IMR-90 (cell line): Measurements from ENCODE around the gene SERPINE2. TPM values are rescaled to one million over a fixed set of nuclear protein-coding genes. Genes with fewer than 3 reads are reported as not detected.
A peak's percentile ranks its signal among the peaks of the same experiment; 100 is the strongest.

ENCODE experiments used
- ATAC-seq: fragments of 200-7000 bp; cut with Tn5 transposase; 2 replicates; pipeline ENCODE4 v1.9.1; 2020; ENCODE audit warnings: low read depth, mild to moderate bottlenecking, moderate library complexity
- BruUV-seq: library from RNA; stranded (reverse); fragments of 400-500 nt; replicated peaks from 2 replicates; lab custom pipeline; 2021; lab: Mats Ljungman, UMichigan
- CTCF ChIA-PET: fragments of 300-600 bp; formaldehyde crosslinking; extraction: SDS; loops from one replicate; lab custom pipeline; 2021; ENCODE audit warnings: antibody characterized with exemption; lab: Yijun Ruan, JAX
- POLR2A ChIA-PET: fragments of 300-600 bp; sonication (Branson Sonifier 250); formaldehyde crosslinking; loops from one replicate; lab custom pipeline; 2022; ENCODE audit warnings: antibody characterized with exemption; ENCODE audit not compliant: unreplicated experiment; lab: Charles Lee
- DNase-seq: peaks from one replicate; pipeline ENCODE4 v3.0.0; 2013
- H2AFZ ChIP-seq: replicated peaks from 2 replicates; pipeline ENCODE3; 2013; ENCODE audit warnings: low read length, mild to moderate bottlenecking; ENCODE audit not compliant: poor library complexity
- H2AK5ac ChIP-seq: 2 replicates; pipeline ENCODE4 v1.6.1; 2013; ENCODE audit warnings: low read depth, low read length, inconsistent platforms
- H2AK9ac ChIP-seq: replicated peaks from 2 replicates; pipeline ENCODE3; 2013; ENCODE audit warnings: mild to moderate bottlenecking, low read depth, low read length, moderate library complexity; ENCODE audit not compliant: poor library complexity
- H2BK120ac ChIP-seq: 2 replicates; pipeline ENCODE4 v1.6.1; 2013; ENCODE audit warnings: low read depth, low read length, inconsistent platforms
- H2BK15ac ChIP-seq: 3 replicates; pipeline ENCODE4 v1.6.1; 2013; ENCODE audit warnings: low read depth, low read length, inconsistent platforms
- H2BK20ac ChIP-seq: 2 replicates; pipeline ENCODE4 v1.6.1; 2013; ENCODE audit warnings: low read depth, mild to moderate bottlenecking, inconsistent platforms, low read length, moderate library complexity
- H2BK5ac ChIP-seq: 2 replicates; pipeline ENCODE4 v1.6.1; 2013; ENCODE audit warnings: mild to moderate bottlenecking, low read depth, low read length, inconsistent platforms; ENCODE audit not compliant: poor library complexity, severe bottlenecking
- H3K14ac ChIP-seq: replicated peaks from 2 replicates; pipeline ENCODE4 v1.6.1; 2013; ENCODE audit warnings: low read depth, low read length, inconsistent platforms
- H3K18ac ChIP-seq: 2 replicates; pipeline ENCODE4 v1.6.1; 2013; ENCODE audit warnings: low read depth, low read length, control low read depth
- H3K23ac ChIP-seq: 2 replicates; pipeline ENCODE4 v1.6.1; 2013; ENCODE audit warnings: low read depth, low read length, inconsistent platforms
- H3K27ac ChIP-seq: 2 replicates; pipeline ENCODE4 v1.5.1; 2013; ENCODE audit warnings: mild to moderate bottlenecking, control low read depth, low read length; ENCODE audit not compliant: insufficient read depth
- H3K27me3 ChIP-seq: 2 replicates; pipeline ENCODE4 v1.6.1; 2013; ENCODE audit warnings: low read length; ENCODE audit not compliant: control insufficient read depth, insufficient read depth
- H3K36me3 ChIP-seq: 2 replicates; pipeline ENCODE4 v1.6.1; 2013; ENCODE audit warnings: low read length, mixed read lengths; ENCODE audit not compliant: control insufficient read depth, insufficient read depth
- H3K4ac ChIP-seq: 2 replicates; pipeline ENCODE4 v1.6.1; 2013; ENCODE audit warnings: low read depth, low read length, inconsistent platforms
- H3K4me1 ChIP-seq: 2 replicates; pipeline ENCODE4 v1.6.1; 2013; ENCODE audit warnings: low read length, mixed read lengths; ENCODE audit not compliant: control insufficient read depth, insufficient read depth
- H3K4me2 ChIP-seq: 2 replicates; pipeline ENCODE4 v1.6.1; 2013; ENCODE audit warnings: low read depth, mild to moderate bottlenecking, control low read depth, low read length, moderate library complexity
- H3K4me3 ChIP-seq: 2 replicates; pipeline ENCODE4 v1.5.1; 2013; ENCODE audit warnings: low read depth, mild to moderate bottlenecking, control low read depth, low read length, moderate library complexity; ENCODE audit not compliant: insufficient read depth
- H3K56ac ChIP-seq: 2 replicates; pipeline ENCODE4 v1.6.1; 2013; ENCODE audit warnings: low read length, inconsistent platforms; ENCODE audit not compliant: insufficient read depth; ENCODE audit errors: extremely low read depth
- H3K79me1 ChIP-seq, 2 experiments: 2 replicates each; pipeline ENCODE4 v1.6.1; 2013; ENCODE audit warnings: low read length in 2 of 2, inconsistent platforms in 1 of 2, low read depth in 1 of 2
- H3K9ac ChIP-seq: 2 replicates; pipeline ENCODE4 v1.6.1; 2013; ENCODE audit warnings: low read depth, low read length, control low read depth
- H3K9me1 ChIP-seq: 2 replicates; pipeline ENCODE4 v1.6.1; 2013; ENCODE audit warnings: low read length, inconsistent platforms; ENCODE audit not compliant: insufficient read depth
- H3K9me3 ChIP-seq: 2 replicates; pipeline ENCODE4 v1.6.1; 2013; ENCODE audit warnings: low read length; ENCODE audit not compliant: control insufficient read depth, insufficient read depth
- H4K20me1 ChIP-seq: 2 replicates; pipeline ENCODE4 v1.6.1; 2013; ENCODE audit warnings: low read length, inconsistent platforms; ENCODE audit not compliant: insufficient read depth
- H4K5ac ChIP-seq: 2 replicates; pipeline ENCODE4 v1.6.1; 2013; ENCODE audit warnings: mild to moderate bottlenecking, low read depth, low read length, control low read depth
- H4K8ac ChIP-seq, 2 experiments: 2 replicates each; pipeline ENCODE4 v1.6.1; 2013; ENCODE audit warnings: low read depth in 2 of 2, low read length in 2 of 2, control low read depth in 1 of 2, inconsistent platforms in 1 of 2
- H4K91ac ChIP-seq: 2 replicates; pipeline ENCODE4 v1.6.1; 2013; ENCODE audit warnings: low read depth, low read length, inconsistent platforms; ENCODE audit not compliant: insufficient read depth
- WGBS, 2 experiments: methylation state at CpG; one replicate each; pipeline versions ENCODE4 v1.1.5 to v1.1.7; 2013; ENCODE audit warnings: missing lambda C conversion rate in 2 of 2; ENCODE audit not compliant: insufficient read length in 1 of 2; ENCODE audit errors: extremely low coverage in 2 of 2; 5-methylcytosine and 5-hydroxymethylcytosine counted together
- dilution Hi-C: fragments of 300-500 bp; cut with HindIII; formaldehyde crosslinking; loops from one replicate; pipeline ENCODE4 v1.14.3; 2018; ENCODE audit warnings: low sequenced_read_pairs; ENCODE audit not compliant: unreplicated experiment
- in situ Hi-C: fragments of 300-500 bp; cut with MboI; formaldehyde crosslinking; loops from 3 replicates; pipeline ENCODE4 v1.14.3; 2019; ENCODE audit warnings: low sequenced_read_pairs, inconsistent platforms, mixed read lengths
- intact Hi-C: fragments of 100-400 bp; cut with micrococcal nuclease; formaldehyde crosslinking; loops from 2 replicates; pipeline ENCODE4 v1.10.0; 2022
- polyA plus RNA-seq, 3 experiments: library from polyadenylated mRNA; depleted of rRNA; stranded (reverse); fragments of >200 nt; gene quantifications; 2 replicates each; pipeline ENCODE4 v1.2.3, GENCODE V29; 2012; ENCODE audit warnings: low replicate concordance in 1 of 3
- total RNA-seq: library from RNA; depleted of rRNA; stranded (reverse); fragments of >200 nt; gene quantifications from 2 replicates; pipeline ENCODE4 v1.2.3, GENCODE V29; 2012
- TF ChIP-seq, protein P1 (sequence below): fragments of 150-350 bp; IDR thresholded peaks from 2 replicates; pipeline ENCODE4 v1.6.1; 2017; ENCODE audit warnings: mild to moderate bottlenecking, antibody characterized with exemption, low read length, low read depth

The SERPINE2 gene
- total and polyA plus RNA-seq, 2 of the 4 experiments (the other 2 are of a cell fraction), result 24.0 to 62.7 TPM

DNA sequence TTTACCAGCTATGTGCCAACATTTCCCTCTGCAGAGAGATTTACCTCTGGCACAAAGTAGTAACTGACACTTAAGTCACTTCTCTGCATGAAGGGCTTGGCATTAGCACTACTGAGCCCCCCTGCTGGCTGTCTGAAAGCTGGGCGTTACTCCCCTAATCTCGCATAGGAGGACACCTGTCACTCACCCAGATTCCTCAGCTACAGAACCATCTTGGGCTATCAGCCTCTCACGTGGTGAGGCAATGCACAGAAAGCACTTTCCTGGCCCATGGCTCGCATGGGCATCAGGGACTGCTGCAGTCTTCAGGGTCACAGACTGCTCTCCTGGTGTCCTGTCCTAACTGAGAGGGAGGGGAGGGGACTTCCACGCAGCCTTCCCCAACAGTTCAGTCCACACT lies 12.0 kb downstream of the SERPINE2 start:
- H4K5ac ChIP-seq, result no peak overlapping the region
- TF ChIP-seq, protein P1, sequence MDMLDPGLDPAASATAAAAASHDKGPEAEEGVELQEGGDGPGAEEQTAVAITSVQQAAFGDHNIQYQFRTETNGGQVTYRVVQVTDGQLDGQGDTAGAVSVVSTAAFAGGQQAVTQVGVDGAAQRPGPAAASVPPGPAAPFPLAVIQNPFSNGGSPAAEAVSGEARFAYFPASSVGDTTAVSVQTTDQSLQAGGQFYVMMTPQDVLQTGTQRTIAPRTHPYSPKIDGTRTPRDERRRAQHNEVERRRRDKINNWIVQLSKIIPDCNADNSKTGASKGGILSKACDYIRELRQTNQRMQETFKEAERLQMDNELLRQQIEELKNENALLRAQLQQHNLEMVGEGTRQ, result no peak
- peaks cover 7% of the 10 kb centered on the region for H3K9me1 ChIP-seq
- H2BK120ac ChIP-seq, result no peak overlapping the region
- POLR2A ChIA-PET, result interaction anchor here (0.5 kb wide), 1 partner anchor 13 kb away, joined by 4 read pairs; no protein-coding TSS in a partner anchor
- no peak overlapping the region for H2AK9ac ChIP-seq
- H3K79me1 ChIP-seq, result peaks cover 22 to 32% of the 10 kb centered on the region in 2 experiments
- H3K4me2 ChIP-seq, result no peak overlapping the region
- no peak overlapping the region for H3K18ac ChIP-seq
- H4K8ac ChIP-seq, result no peak overlapping the region
- DNase-seq, result no peak
- ATAC-seq, result no peak
- H2BK15ac ChIP-seq, result no peak overlapping the region
- H3K23ac ChIP-seq, result no peak overlapping the region
- no peak overlapping the region for H3K4me3 ChIP-seq
- no peaks in the 10 kb centered on the region for H3K9me3 ChIP-seq
- H2BK20ac ChIP-seq, result no peak overlapping the region
- 0 out of 2 replicates have a peak overlapping the region, but pooled peaks have one; percentile 25 for H2AK5ac ChIP-seq
- WGBS, 2 experiments, result no CpG with 5 or more reads among the region's 5 CpGs
- 0 out of 2 replicates have a peak, but pooled peaks cover 2% of the 10 kb centered on the region for H3K4me1 ChIP-seq
- BruUV-seq, result no TSS peak
- no peak overlapping the region for H3K27ac ChIP-seq
- H3K14ac ChIP-seq, result no peak overlapping the region
- H3K4ac ChIP-seq, result no peak overlapping the region
- H3K9ac ChIP-seq, result no peak overlapping the region
- intact Hi-C loops (no loop called here), in situ Hi-C loops (no loop called here), dilution Hi-C loops (no loop called here)
- 0 out of 2 replicates have a peak, but pooled peaks cover 3% of the 10 kb centered on the region for H4K20me1 ChIP-seq
- H2BK5ac ChIP-seq, result no peak overlapping the region
- H2AFZ ChIP-seq, result no peak overlapping the region
- CTCF ChIA-PET, result no interaction called here
- H3K56ac ChIP-seq, result no peak overlapping the region
- no peak overlapping the region for H4K91ac ChIP-seq
- no peaks in the 10 kb centered on the region for H3K27me3 ChIP-seq
- 0 out of 2 replicates have a peak, but pooled peaks cover 2% of the 10 kb centered on the region for H3K36me3 ChIP-seq
